Measurements from ENCODE around the gene ANKRD30B.
"Not testable (repeated sequence)": the region's sequence is repeated elsewhere in the genome, so short reads cannot be mapped to it uniquely, and the experiment has no call there.

DNA sequence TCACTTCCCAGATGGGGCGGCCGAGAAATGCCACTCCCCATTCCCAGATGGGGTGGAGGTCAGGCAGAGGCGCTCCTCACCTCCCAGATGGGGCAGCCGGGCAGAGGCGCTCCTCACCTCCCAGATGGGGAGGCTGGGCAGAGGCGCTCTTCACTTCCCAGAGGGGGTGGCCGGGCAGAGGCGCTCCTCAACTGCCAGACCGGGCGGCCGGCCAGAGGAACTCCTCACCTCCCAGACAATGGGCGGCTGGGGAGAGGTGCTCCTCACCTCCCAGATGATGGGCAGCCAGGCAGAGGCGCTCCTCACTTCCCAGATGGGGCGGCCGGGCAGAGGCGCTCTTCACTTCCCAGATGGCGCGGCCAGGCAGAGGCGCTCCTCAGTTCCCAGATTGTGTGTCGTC lies 108.3 kb downstream of the ANKRD30B start:
- not testable (repeated sequence) for TF ChIP-seq CTCF, EP300, POLR2A (IDR thresholded peaks at IDR 0.05)
